Measurements from ENCODE around the gene ARID4B.

DNA sequence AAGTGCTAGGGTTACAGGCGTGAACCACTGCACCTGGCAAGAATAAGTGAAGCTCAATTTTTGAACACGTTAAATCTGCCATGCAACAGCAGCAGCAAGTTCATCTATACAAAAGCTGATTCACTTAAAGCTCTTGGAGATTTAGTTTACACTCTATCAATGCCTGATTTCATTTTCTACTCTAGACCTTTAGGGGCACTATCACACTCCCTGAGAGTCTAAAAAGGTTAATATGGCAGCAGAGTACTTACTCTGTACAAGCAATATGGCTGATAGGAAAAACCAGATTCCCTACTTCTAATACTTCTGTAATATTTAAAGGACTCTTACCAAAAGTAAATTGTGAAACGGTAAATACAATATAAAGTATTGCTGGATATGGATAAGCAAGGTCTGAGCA is 171.7 kb downstream of the ARID4B start:
- TF ChIP-seq, protein P1, sequence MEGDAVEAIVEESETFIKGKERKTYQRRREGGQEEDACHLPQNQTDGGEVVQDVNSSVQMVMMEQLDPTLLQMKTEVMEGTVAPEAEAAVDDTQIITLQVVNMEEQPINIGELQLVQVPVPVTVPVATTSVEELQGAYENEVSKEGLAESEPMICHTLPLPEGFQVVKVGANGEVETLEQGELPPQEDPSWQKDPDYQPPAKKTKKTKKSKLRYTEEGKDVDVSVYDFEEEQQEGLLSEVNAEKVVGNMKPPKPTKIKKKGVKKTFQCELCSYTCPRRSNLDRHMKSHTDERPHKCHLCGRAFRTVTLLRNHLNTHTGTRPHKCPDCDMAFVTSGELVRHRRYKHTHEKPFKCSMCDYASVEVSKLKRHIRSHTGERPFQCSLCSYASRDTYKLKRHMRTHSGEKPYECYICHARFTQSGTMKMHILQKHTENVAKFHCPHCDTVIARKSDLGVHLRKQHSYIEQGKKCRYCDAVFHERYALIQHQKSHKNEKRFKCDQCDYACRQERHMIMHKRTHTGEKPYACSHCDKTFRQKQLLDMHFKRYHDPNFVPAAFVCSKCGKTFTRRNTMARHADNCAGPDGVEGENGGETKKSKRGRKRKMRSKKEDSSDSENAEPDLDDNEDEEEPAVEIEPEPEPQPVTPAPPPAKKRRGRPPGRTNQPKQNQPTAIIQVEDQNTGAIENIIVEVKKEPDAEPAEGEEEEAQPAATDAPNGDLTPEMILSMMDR (IDR thresholded peaks at IDR 0.05; ENCODE audit: extremely low read depth in 1 of 2, insufficient read depth in 1 of 2, low read depth in 1 of 2, low read length in 2 of 2) = no peak
- TF ChIP-seq, protein P2, sequence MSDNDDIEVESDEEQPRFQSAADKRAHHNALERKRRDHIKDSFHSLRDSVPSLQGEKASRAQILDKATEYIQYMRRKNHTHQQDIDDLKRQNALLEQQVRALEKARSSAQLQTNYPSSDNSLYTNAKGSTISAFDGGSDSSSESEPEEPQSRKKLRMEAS (IDR thresholded peaks at IDR 0.05; ENCODE audit: insufficient read depth, insufficient read length) = no peak
- TF ChIP-seq EZH2 (IDR thresholded peaks at IDR 0.05; ENCODE audit: borderline replicate concordance, low read depth, low read length, severe bottlenecking) (no peak), POLR2A (IDR thresholded peaks at IDR 0.05; ENCODE audit: low read depth, low read length) (no peak)
